ENCODE measurements around the gene SFRP5. TPM values are rescaled to one million over a fixed set of nuclear protein-coding genes. Genes with fewer than 3 reads are reported as not detected.

SFRP5 gene
- total and polyA plus RNA-seq, 2 of the 4 experiments (the other 2 are of a cell fraction): not detected

- no peak overlapping the region for H3K18ac ChIP-seq (ENCODE audit: low read depth, low read length)
- dilution Hi-C loops (cut with HindIII; ENCODE audit: low sequenced_read_pairs, unreplicated experiment): no loop called here
- H2AK5ac ChIP-seq (ENCODE audit: low read depth, low read length): no peak overlapping the region
- intact Hi-C loops (cut with micrococcal nuclease): no loop called here
- no peak overlapping the region for H3K9ac ChIP-seq (ENCODE audit: low read depth, low read length)
- no TSS peak for BruUV-seq (replicated peaks)
- H3K36me3 ChIP-seq (ENCODE audit: control insufficient read depth, insufficient read depth, low read length): no peaks in the 10 kb centered on the region
- DNase-seq (no peak), ATAC-seq (ENCODE audit: low read depth) (no peak)
- no peaks in the 10 kb centered on the region for H4K20me1 ChIP-seq (ENCODE audit: insufficient read depth, low read length)
- no peak overlapping the region for H3K14ac ChIP-seq (replicated peaks; ENCODE audit: low read depth, low read length)
- H4K5ac ChIP-seq (ENCODE audit: low read depth, low read length): no peak overlapping the region
- no peak overlapping the region for H3K23ac ChIP-seq (ENCODE audit: low read depth, low read length)
- in situ Hi-C loops (cut with MboI; ENCODE audit: low sequenced_read_pairs): loop anchor here (25.0 kb wide), 1 partner anchor 255 kb away; the partner anchor contains the start of gene CRTAC1
- 75% methylated on average over 2 of the region's 11 CpGs; no CpG with 5 or more reads in 1 of the 2 experiments for WGBS, 2 experiments (ENCODE audit: extremely low coverage in 2 of 2, insufficient read length in 1 of 2)
- ChIA-PET CTCF (no interaction called here), POLR2A (ENCODE audit: unreplicated experiment) (no interaction called here)
- H2BK15ac ChIP-seq (ENCODE audit: low read depth, low read length): no peak overlapping the region
- H3K27me3 ChIP-seq (ENCODE audit: control insufficient read depth, insufficient read depth, low read length): peaks cover 60% of the 10 kb centered on the region
- H3K56ac ChIP-seq (ENCODE audit: extremely low read depth, insufficient read depth, low read length): no peak overlapping the region
- no peak overlapping the region for H3K4me2 ChIP-seq (ENCODE audit: low read depth, low read length)
- no peak overlapping the region for H2BK5ac ChIP-seq (ENCODE audit: low read depth, low read length, poor library complexity, severe bottlenecking)
- H2BK120ac ChIP-seq (ENCODE audit: low read depth, low read length): no peak overlapping the region
- no peaks in the 10 kb centered on the region for H3K79me1 ChIP-seq (ENCODE audit: low read depth in 1 of 2, low read length in 2 of 2)
- H4K8ac ChIP-seq (ENCODE audit: low read depth in 2 of 2, low read length in 2 of 2): no peak overlapping the region
- H2BK20ac ChIP-seq (ENCODE audit: low read depth, low read length): no peak overlapping the region
- H2AFZ ChIP-seq (replicated peaks; ENCODE audit: low read length, poor library complexity): no peak overlapping the region
- H3K4me1 ChIP-seq (ENCODE audit: control insufficient read depth, insufficient read depth, low read length): no peaks in the 10 kb centered on the region
- TF ChIP-seq RFX5 (IDR thresholded peaks at IDR 0.05; ENCODE audit: low read depth, low read length) (no peak), MAFK (IDR thresholded peaks at IDR 0.05; ENCODE audit: low read depth, low read length) (no peak), MXI1 (IDR thresholded peaks at IDR 0.05; ENCODE audit: borderline replicate concordance, low read depth, low read length) (no peak), BHLHE40 (IDR thresholded peaks at IDR 0.05; ENCODE audit: low read depth, low read length) (no peak), NFE2L2 (IDR thresholded peaks at IDR 0.05; ENCODE audit: low read depth, low read length) (no peak), FOS (IDR thresholded peaks at IDR 0.05; ENCODE audit: low read depth, low read length) (no peak)
- TF ChIP-seq, protein P1, sequence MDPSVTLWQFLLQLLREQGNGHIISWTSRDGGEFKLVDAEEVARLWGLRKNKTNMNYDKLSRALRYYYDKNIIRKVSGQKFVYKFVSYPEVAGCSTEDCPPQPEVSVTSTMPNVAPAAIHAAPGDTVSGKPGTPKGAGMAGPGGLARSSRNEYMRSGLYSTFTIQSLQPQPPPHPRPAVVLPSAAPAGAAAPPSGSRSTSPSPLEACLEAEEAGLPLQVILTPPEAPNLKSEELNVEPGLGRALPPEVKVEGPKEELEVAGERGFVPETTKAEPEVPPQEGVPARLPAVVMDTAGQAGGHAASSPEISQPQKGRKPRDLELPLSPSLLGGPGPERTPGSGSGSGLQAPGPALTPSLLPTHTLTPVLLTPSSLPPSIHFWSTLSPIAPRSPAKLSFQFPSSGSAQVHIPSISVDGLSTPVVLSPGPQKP (IDR thresholded peaks at IDR 0.05; ENCODE audit: borderline replicate concordance, low read depth, low read length): no peak
- H4K91ac ChIP-seq (ENCODE audit: insufficient read depth, low read depth, low read length): no peak overlapping the region
- H3K4ac ChIP-seq (ENCODE audit: low read depth, low read length): no peak overlapping the region
- no peak overlapping the region for H3K4me3 ChIP-seq (ENCODE audit: insufficient read depth, low read depth, low read length)
- no peak overlapping the region for H2AK9ac ChIP-seq (replicated peaks; ENCODE audit: low read depth, low read length, poor library complexity)
- H3K9me1 ChIP-seq (ENCODE audit: insufficient read depth, low read length): no peaks in the 10 kb centered on the region
- no peaks in the 10 kb centered on the region for H3K9me3 ChIP-seq (ENCODE audit: control insufficient read depth, insufficient read depth, low read length)
- no peak overlapping the region for H3K27ac ChIP-seq (ENCODE audit: insufficient read depth, low read length)
These were observed 10.8 kb upstream of the SFRP5 start for GRCh38 chr10:97782455-97783228.

Data from IMR-90 (cell line).